ENCODE measurements around the gene FA2H.
"Not testable (repeated sequence)": the region's sequence is repeated elsewhere in the genome, so short reads cannot be mapped to it uniquely, and the experiment has no call there.

The FA2H gene

DNA sequence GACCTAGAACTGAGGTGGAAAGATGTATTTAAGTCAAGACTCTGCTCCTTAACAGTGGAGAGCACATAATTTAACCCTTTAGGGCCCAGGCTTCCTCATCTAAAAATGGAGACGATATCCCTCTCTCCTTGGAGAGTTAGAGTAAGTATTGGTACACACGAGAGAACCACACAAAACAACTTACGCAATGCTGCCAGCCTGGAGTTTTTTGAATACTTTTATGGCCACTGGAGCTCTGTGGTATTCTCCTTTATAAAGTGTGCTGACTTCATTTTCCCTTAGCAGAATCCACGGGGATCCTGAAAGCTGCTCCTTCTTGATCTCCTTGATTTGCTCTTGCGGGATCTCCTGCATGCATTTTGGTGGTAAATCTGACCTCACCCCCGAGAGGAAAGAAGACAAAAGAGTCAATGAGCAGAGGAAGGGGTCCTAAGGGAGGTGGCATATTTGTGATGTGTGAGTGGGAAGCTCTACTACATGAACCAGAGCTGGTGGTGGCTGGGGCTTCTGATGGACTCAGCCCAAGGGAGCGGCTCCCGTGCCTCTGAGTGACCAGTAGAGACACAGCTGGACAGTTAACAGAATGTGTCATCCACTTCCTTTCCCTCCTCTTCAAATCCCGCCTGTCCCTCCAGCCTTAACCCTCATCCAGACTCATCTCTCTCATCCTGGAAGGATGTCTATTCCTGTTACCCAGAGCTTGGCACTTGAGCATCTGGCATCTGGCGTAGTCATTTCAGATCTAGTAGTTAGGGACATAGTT lies 83.3 kb downstream of the FA2H start:
- Histone ChIP-seq H3K4me1 (ENCODE audit: control insufficient read depth, insufficient read depth, low read length) (no peaks in the 10 kb centered on the region), H3K9me3 (ENCODE audit: control insufficient read depth, insufficient read depth, low read length) (no peaks in the 10 kb centered on the region), H3K27ac (ENCODE audit: low read length) (no peak overlapping the region), H3K4me3 (ENCODE audit: low read length) (no peak overlapping the region), H3K36me3 (ENCODE audit: control insufficient read depth, insufficient read depth, low read length) (no peaks in the 10 kb centered on the region), H3K27me3 (ENCODE audit: control insufficient read depth, insufficient read depth, low read length) (no peaks in the 10 kb centered on the region)
- no peak for DNase-seq (ENCODE audit: low read depth, low spot score)
- no CpG with 5 or more reads among the region's 10 CpGs for WGBS (ENCODE audit: insufficient coverage, insufficient read length)

DNA sequence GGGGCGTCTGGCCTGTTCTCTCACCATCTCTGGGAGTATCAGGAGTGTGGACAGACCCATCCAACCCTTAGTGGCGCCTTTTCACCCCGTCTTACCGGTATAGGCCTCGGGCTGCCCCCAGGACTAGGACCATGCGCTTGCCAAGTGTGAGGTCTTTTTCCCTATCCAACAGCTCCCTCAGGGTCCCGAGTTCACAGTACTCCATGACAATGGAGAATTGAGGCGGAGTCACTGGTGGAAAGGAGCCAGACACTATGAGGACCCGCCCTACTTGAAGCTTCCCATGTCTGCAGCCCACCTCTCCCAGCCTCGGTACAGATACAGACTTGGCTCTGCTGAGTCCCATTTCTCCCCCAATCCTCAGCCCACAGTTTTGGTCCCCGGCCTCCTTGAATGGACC lies 92.1 kb downstream of the FA2H start:
- Histone ChIP-seq H3K27me3 (ENCODE audit: control insufficient read depth, insufficient read depth, low read length) (no peaks in the 10 kb centered on the region), H3K36me3 (ENCODE audit: control insufficient read depth, insufficient read depth, low read length) (no peaks in the 10 kb centered on the region; the same call in 1 of the 2 replicates), H3K4me3 (ENCODE audit: low read length) (no peak overlapping the region), H3K4me1 (ENCODE audit: control insufficient read depth, insufficient read depth, low read length) (no peaks in the 10 kb centered on the region), H3K9me3 (ENCODE audit: control insufficient read depth, insufficient read depth, low read length) (no peaks in the 10 kb centered on the region), H3K27ac (ENCODE audit: low read length) (no peak overlapping the region)
- DNase-seq (ENCODE audit: low read depth, low spot score), result no peak
- no CpG with 5 or more reads among the region's 11 CpGs for WGBS (ENCODE audit: insufficient coverage, insufficient read length)

DNA sequence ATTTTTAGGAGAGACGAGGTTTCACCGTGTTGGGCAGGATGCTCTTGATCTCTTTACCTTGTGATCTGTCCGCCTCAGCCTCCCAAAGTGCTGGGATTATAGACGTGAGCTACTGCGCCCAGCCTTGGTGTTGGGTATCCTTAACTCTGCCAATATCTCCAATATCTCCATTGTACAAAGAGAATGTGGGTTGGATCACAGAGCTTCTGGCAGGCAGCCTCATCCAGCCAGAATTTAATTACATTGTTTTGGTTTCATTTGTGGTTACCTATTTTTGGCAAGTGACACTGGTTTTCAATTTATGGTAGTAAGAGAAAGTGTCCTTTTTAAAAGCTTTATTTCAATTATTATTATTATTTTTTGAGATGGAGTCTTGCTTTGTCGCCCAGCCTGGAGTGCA lies 93.9 kb downstream of the FA2H start:
- Histone ChIP-seq H3K27ac (ENCODE audit: low read length) (no peak overlapping the region), H3K27me3 (ENCODE audit: control insufficient read depth, insufficient read depth, low read length) (no peaks in the 10 kb centered on the region), H3K36me3 (ENCODE audit: control insufficient read depth, insufficient read depth, low read length) (no peaks in the 10 kb centered on the region; the same call in 1 of the 2 replicates), H3K4me3 (ENCODE audit: low read length) (no peak overlapping the region), H3K4me1 (ENCODE audit: control insufficient read depth, insufficient read depth, low read length) (no peaks in the 10 kb centered on the region), H3K9me3 (ENCODE audit: control insufficient read depth, insufficient read depth, low read length) (no peaks in the 10 kb centered on the region)
- DNase-seq (ENCODE audit: low read depth, low spot score), result no peak
- WGBS (ENCODE audit: insufficient coverage, insufficient read length), result no CpG with 5 or more reads among the region's 6 CpGs

DNA sequence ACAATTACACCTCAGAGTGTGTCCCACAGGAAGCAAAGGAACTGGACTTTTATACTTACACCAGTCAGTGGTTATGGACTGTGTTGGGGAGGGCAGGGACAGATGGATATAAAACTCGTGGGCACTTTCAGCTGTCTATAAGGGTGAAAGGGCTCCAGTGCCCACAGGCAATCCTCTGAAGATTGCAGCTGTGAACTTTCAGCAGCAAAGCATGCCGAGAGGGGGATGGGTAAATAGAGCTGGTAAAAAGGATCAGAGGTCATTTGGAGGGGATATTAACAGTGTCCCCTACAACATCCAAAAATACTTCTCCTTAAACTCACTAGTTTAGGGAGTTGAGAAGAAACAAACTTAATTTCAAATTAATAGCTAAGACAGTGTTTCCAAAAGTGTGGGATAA lies 94.6 kb downstream of the FA2H start:
- Histone ChIP-seq H3K27ac (ENCODE audit: low read length) (no peak overlapping the region), H3K27me3 (ENCODE audit: control insufficient read depth, insufficient read depth, low read length) (no peaks in the 10 kb centered on the region), H3K36me3 (ENCODE audit: control insufficient read depth, insufficient read depth, low read length) (no peaks in the 10 kb centered on the region; the same call in 1 of the 2 replicates), H3K4me3 (ENCODE audit: low read length) (no peak overlapping the region), H3K4me1 (ENCODE audit: control insufficient read depth, insufficient read depth, low read length) (no peaks in the 10 kb centered on the region), H3K9me3 (ENCODE audit: control insufficient read depth, insufficient read depth, low read length) (no peaks in the 10 kb centered on the region)
- no CpG with 5 or more reads among the region's 2 CpGs for WGBS (ENCODE audit: insufficient coverage, insufficient read length)
- no peak for DNase-seq (ENCODE audit: low read depth, low spot score)

DNA sequence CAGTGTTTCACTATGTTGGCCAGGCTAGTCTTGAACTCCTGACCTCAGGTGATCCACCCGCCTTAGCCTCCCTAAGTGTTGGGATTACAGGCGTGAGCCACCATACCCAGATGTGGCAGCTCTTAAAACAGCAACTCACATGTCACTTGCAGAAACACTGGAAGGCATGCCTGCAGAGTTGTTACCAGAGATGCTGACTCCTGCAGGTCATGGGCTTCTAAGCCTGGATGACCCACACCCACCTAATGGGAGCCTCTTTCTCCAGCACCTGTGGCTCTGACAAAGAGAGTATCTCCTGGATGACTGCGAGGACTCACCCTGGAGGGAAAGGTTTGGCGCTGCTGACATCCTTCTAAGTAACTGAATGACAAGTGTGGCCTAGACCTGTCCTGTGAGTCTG lies 96.8 kb downstream of the FA2H start:
- H3K9me3 ChIP-seq (ENCODE audit: control insufficient read depth, insufficient read depth, low read length), result no peaks in the 10 kb centered on the region
- H3K4me1 ChIP-seq (ENCODE audit: control insufficient read depth, insufficient read depth, low read length), result no peaks in the 10 kb centered on the region
- no peak for DNase-seq (ENCODE audit: low read depth, low spot score)
- H3K36me3 ChIP-seq (ENCODE audit: control insufficient read depth, insufficient read depth, low read length), result no peaks in the 10 kb centered on the region; the same call in 1 of the 2 replicates
- no peak overlapping the region for H3K4me3 ChIP-seq (ENCODE audit: low read length)
- H3K27ac ChIP-seq (ENCODE audit: low read length), result no peak overlapping the region
- H3K27me3 ChIP-seq (ENCODE audit: control insufficient read depth, insufficient read depth, low read length), result no peaks in the 10 kb centered on the region
- WGBS (ENCODE audit: insufficient coverage, insufficient read length), result no CpG with 5 or more reads among the region's 4 CpGs

DNA sequence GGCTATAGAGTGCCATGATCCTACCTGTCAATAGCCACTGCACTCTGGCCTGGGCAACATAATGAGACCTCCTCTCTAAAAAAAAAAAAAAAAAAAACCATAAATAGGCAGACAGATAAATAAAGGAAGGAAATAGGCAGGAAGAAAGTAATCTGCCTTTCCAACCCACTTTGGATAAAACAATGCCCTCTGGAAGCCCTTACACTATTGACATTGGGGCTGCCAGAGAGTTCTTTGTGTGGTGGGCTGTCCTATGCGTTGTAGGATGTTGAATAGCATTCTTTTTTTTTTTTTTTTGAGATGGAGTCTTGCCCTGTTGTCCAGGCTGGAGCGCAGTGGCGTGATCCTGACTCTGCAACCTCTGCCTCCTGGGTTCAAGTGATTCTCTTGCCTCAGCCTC lies 100.7 kb downstream of the FA2H start:
- DNase-seq (ENCODE audit: low read depth, low spot score), result no peak
- Histone ChIP-seq H3K27me3 (ENCODE audit: control insufficient read depth, insufficient read depth, low read length) (no peaks in the 10 kb centered on the region), H3K27ac (ENCODE audit: low read length) (no peak overlapping the region), H3K4me1 (ENCODE audit: control insufficient read depth, insufficient read depth, low read length) (no peaks in the 10 kb centered on the region), H3K4me3 (ENCODE audit: low read length) (no peak overlapping the region), H3K36me3 (ENCODE audit: control insufficient read depth, insufficient read depth, low read length) (no peaks in the 10 kb centered on the region), H3K9me3 (ENCODE audit: control insufficient read depth, insufficient read depth, low read length) (no peaks in the 10 kb centered on the region)
- no CpG with 5 or more reads among the region's 3 CpGs for WGBS (ENCODE audit: insufficient coverage, insufficient read length)

DNA sequence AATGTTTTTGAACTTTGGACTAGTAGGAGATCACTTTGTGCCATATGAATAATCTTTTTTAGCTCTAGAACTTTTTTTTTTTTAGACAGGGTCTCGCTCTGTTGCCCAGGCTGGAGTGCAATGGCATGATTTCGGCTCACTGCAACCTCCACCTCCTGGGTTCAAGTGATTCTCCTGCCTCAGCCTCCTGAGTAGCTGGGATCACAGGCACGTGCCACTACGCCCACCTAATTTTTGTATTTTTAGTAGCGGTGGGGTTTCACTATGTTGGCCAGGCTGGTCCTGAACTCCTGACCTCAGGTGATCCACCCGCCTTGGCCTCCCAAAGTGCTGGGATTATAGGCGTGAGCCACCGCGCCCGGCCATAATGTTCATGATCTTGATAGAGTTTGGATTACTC lies 105.7 kb downstream of the FA2H start:
- not testable (repeated sequence) for H3K36me3 ChIP-seq (ENCODE audit: control insufficient read depth, insufficient read depth, low read length); H3K27ac ChIP-seq (ENCODE audit: low read length); H3K4me1 ChIP-seq (ENCODE audit: control insufficient read depth, insufficient read depth, low read length); H3K27me3 ChIP-seq (ENCODE audit: control insufficient read depth, insufficient read depth, low read length); H3K9me3 ChIP-seq (ENCODE audit: control insufficient read depth, insufficient read depth, low read length); H3K4me3 ChIP-seq (ENCODE audit: low read length); DNase-seq (ENCODE audit: low read depth, low spot score)
- WGBS (ENCODE audit: insufficient coverage, insufficient read length), result no CpG with 5 or more reads among the region's 10 CpGs

DNA sequence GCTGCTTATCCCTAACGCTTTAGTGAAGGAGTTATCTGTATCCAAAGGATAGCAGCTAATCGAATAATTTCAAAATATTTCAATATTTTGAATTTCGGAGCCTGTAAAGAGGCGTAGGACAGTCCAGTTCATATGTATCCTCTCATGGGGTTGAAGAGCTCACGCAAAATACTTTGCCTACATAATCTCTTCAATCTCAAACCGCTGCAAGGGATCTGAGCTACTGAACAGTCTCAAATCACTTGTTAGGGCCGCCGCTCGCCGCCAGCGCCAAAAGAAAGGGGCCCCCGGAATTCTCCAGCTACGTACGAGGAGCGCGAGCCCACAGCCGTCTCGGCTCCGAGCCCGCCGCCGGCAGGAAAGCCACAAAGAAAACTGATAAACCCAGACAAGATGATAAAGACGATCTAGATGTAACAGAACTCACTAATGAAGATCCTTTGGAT lies 107.3 kb downstream of the FA2H start:
- no peak for DNase-seq (ENCODE audit: low read depth, low spot score)

DNA sequence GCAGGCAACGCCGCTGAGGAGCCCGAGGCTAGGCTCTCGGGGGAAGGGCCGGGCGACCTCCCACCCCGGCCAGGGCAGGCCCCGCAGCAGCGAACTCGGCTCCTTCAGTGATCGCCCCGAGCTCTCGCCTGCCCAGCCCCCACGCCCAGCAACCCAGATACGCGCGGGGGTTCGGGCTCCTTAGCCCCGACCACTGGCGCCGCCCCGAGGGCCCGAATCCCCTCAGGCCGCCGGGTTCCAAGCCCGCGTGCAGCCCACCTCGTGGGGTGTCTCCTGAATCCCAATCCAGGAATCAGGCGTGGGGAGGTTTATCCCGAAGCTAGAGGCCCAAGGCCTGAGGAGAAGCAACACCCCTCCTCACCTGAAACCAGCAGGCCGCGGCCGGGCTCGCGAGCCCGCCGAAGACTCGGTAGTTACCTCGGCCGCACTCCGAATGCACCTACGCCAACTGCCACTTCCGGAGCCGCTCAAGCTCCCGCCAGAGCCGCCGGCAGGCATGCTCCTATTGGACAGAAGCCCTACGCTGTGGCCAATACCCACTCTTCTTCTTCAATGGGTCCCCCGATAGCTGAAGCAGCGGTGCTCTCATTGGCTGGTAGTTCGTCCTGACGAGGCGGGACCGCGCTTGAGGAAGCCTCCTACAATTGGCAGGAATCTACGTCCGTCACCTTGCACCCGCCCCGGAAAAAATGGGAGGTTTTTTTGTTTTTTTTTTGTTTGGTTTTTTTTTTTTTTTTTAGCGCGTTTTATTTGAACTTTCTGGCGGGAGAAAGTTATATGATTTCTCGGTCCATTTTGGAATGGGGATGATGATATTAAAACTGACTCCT lies 108.0 kb downstream of the FA2H start, which contains the start of gene RFWD3:
Gene RFWD3, minus strand, starts transcription at position 453 of the 830 bp plus-strand sequence. CDS start 5,428 bp downstream, outside the sequence.
- H3K4me1 ChIP-seq (ENCODE audit: control insufficient read depth, insufficient read depth, low read length), result no peaks in the 10 kb centered on the region; the same call in 1 of the 2 replicates
- DNase-seq (ENCODE audit: low read depth, low spot score), result peak; percentile 96
- no CpG with 5 or more reads among the region's 63 CpGs for WGBS (ENCODE audit: insufficient coverage, insufficient read length)
- H3K4me3 ChIP-seq (ENCODE audit: low read length), result peak within 1 kb of the TSS; percentile 100
- no peaks in the 10 kb centered on the region for H3K9me3 ChIP-seq (ENCODE audit: control insufficient read depth, insufficient read depth, low read length)
- peaks cover 18% of the 10 kb centered on the region; the same call in 1 of the 2 replicates for H3K36me3 ChIP-seq (ENCODE audit: control insufficient read depth, insufficient read depth, low read length)
- no peak within 1 kb of the TSS for H3K27ac ChIP-seq (ENCODE audit: low read length)
- no peaks in the 10 kb centered on the region for H3K27me3 ChIP-seq (ENCODE audit: control insufficient read depth, insufficient read depth, low read length)

More for the DNA sequence above, 107.3 kb downstream of the FA2H start:
- no peaks in the 10 kb centered on the region for H3K9me3 ChIP-seq (ENCODE audit: control insufficient read depth, insufficient read depth, low read length)
- peak overlapping the region; percentile 26; the same call in 1 of the 2 replicates for H3K4me3 ChIP-seq (ENCODE audit: low read length)
- no peaks in the 10 kb centered on the region; the same call in 1 of the 2 replicates for H3K4me1 ChIP-seq (ENCODE audit: control insufficient read depth, insufficient read depth, low read length)
- no peak overlapping the region for H3K27ac ChIP-seq (ENCODE audit: low read length)
- no CpG with 5 or more reads among the region's 23 CpGs for WGBS (ENCODE audit: insufficient coverage, insufficient read length)
- H3K36me3 ChIP-seq (ENCODE audit: control insufficient read depth, insufficient read depth, low read length), result peaks cover 18% of the 10 kb centered on the region; the same call in 1 of the 2 replicates
- H3K27me3 ChIP-seq (ENCODE audit: control insufficient read depth, insufficient read depth, low read length), result no peaks in the 10 kb centered on the region

DNA sequence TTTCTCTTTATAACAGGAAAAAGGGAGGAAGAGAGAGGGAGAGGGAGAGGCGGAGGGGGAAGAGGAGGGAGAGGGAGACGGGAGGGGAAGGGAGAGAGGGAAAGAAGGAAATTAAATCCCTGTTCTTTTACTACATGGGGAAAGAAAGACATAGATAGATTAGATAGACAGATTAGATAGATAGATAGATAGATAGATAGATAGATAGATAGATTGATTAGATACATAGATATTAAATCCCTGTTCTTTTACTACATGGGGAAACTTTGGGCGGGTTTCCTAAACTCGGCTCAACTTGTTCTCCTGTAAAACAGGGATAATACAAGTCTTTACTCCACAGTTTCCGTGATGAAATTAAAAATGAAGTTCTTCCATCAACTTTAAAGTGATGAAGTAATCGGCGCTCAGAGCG lies 108.6 kb downstream of the FA2H start:
- no CpG with 5 or more reads among the region's 8 CpGs for WGBS (ENCODE audit: insufficient coverage, insufficient read length)
- peak overlapping the region; percentile 100 for H3K4me3 ChIP-seq (ENCODE audit: low read length)
- H3K36me3 ChIP-seq (ENCODE audit: control insufficient read depth, insufficient read depth, low read length), result peaks cover 20% of the 10 kb centered on the region
- H3K27me3 ChIP-seq (ENCODE audit: control insufficient read depth, insufficient read depth, low read length), result no peaks in the 10 kb centered on the region
- DNase-seq (ENCODE audit: low read depth, low spot score), result no peak
- H3K27ac ChIP-seq (ENCODE audit: low read length), result no peak overlapping the region
- H3K9me3 ChIP-seq (ENCODE audit: control insufficient read depth, insufficient read depth, low read length), result no peaks in the 10 kb centered on the region
- no peaks in the 10 kb centered on the region; the same call in 1 of the 2 replicates for H3K4me1 ChIP-seq (ENCODE audit: control insufficient read depth, insufficient read depth, low read length)
